Fibroblast of lung (primary cell): ENCODE data around the gene MPPED2. TPM values are rescaled to one million over a fixed set of nuclear protein-coding genes. Genes with fewer than 3 reads are reported as not detected.

Experiments
- DNase-seq, 2 donors: peaks; one replicate each; pipeline versions ENCODE4 v3.0.0 to v3.0.0-alpha.2; 2010; ENCODE audit warnings: low read depth in 2 of 2
- H2AFZ ChIP-seq: 2 replicates; pipeline ENCODE4 v1.5.1; 2012; ENCODE audit warnings: low read length, control low read depth, inconsistent platforms
- H3K27ac ChIP-seq: 2 replicates; pipeline ENCODE4 v1.5.1; 2011; ENCODE audit warnings: low read length, control low read depth; ENCODE audit not compliant: insufficient read depth
- H3K27me3 ChIP-seq: 2 replicates; pipeline ENCODE4 v1.5.1; 2011; ENCODE audit warnings: mild to moderate bottlenecking, low read length; ENCODE audit not compliant: control insufficient read depth, insufficient read depth
- H3K36me3 ChIP-seq: 2 replicates; pipeline ENCODE4 v1.5.1; 2011; ENCODE audit warnings: low read length; ENCODE audit not compliant: control insufficient read depth, insufficient read depth
- H3K4me1 ChIP-seq: 2 replicates; pipeline ENCODE4 v1.5.1; 2011; ENCODE audit warnings: low read length; ENCODE audit not compliant: control insufficient read depth, insufficient read depth; ENCODE audit errors: extremely low read depth
- H3K4me2 ChIP-seq: 2 replicates; pipeline ENCODE4 v1.5.1; 2011; ENCODE audit warnings: low read length, control low read depth; ENCODE audit not compliant: insufficient read depth; ENCODE audit errors: extremely low read depth
- H3K4me3 ChIP-seq, 4 experiments: fragments of 200-600 bp in 1 of 4; sonication (generic) in 1 of 4; replicated peaks in 1 of 4; 2 replicates each; pipeline ENCODE4 v1.5.1; 2011 to 2016; ENCODE audit warnings: low read length in 4 of 4, low read depth in 3 of 4, mild to moderate bottlenecking in 3 of 4, control low read depth in 2 of 4, inconsistent platforms in 1 of 4, mixed read lengths in 1 of 4; ENCODE audit not compliant: insufficient read depth in 1 of 4; ENCODE audit errors: control extremely low read depth in 1 of 4
- H3K79me2 ChIP-seq: 2 replicates; pipeline ENCODE4 v1.5.1; 2012; ENCODE audit warnings: mild to moderate bottlenecking, low read length, inconsistent platforms; ENCODE audit not compliant: control insufficient read depth, insufficient read depth
- H3K9ac ChIP-seq: 2 replicates; pipeline ENCODE4 v1.5.1; 2011; ENCODE audit warnings: mild to moderate bottlenecking, low read length, control low read depth; ENCODE audit not compliant: insufficient read depth
- H3K9me3 ChIP-seq: 2 replicates; pipeline ENCODE4 v1.5.1; 2012; ENCODE audit warnings: low read depth, low read length; ENCODE audit not compliant: control insufficient read depth, insufficient read depth
- H4K20me1 ChIP-seq: 2 replicates; pipeline ENCODE4 v1.5.1; 2011; ENCODE audit warnings: low read length; ENCODE audit not compliant: control insufficient read depth, insufficient read depth; ENCODE audit errors: extremely low read depth
- EZH2 ChIP-seq: IDR thresholded peaks from 2 replicates; pipeline ENCODE4 v1.5.1; 2012; ENCODE audit warnings: low read length, control low read depth, mild to moderate bottlenecking; ENCODE audit errors: missing control alignments
- polyA plus RNA-seq, 2 donors: library from polyadenylated mRNA; depleted of rRNA in 1 of 2; stranded (reverse) in 1 of 2; unstranded in 1 of 2; fragments of >200 nt; gene quantifications; 2 replicates each; pipeline ENCODE4 v1.2.1, GENCODE V29; 2011 to 2012; ENCODE audit warnings: missing spikeins in 1 of 2
- total RNA-seq: library from RNA; depleted of rRNA; stranded (reverse); fragments of >200 nt; gene quantifications from 2 replicates; pipeline ENCODE4 v1.2.1, GENCODE V29; 2014
- TF ChIP-seq, protein P1 (sequence below), 2 donors: IDR thresholded peaks in 1 of 2; conservative IDR thresholded peaks in 1 of 2; 1 replicate in 1 of 2; 2 replicates in 1 of 2; pipeline ENCODE4 v1.5.1; 2011 to 2012; ENCODE audit warnings: low read length in 2 of 2, control low read depth in 1 of 2, inconsistent platforms in 1 of 2, low read depth in 1 of 2, mild to moderate bottlenecking in 1 of 2

Gene MPPED2
- total and polyA plus RNA-seq, 2 donors (not counting 1 experiment from before 2014, with no cell fraction given), result under 0.01 to 0.02 TPM

DNA sequence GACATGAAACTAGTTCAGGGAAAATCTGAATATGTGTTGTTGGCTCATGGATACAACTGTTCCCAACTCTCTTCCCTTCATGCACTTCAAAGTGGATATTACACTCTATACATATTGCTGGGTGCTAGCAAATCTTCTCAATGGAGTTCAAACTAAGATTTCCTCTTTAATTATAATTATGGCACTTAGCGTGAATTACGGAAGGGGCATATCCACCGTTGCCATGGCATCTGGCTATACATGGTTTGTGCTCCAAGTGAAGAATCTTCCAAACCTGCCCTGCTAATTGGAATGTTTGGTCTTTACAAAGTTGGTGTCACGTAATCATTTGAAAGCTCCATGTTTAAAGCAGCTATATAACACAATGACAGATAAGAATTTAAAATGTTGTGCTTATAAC is 5.6 kb downstream of the MPPED2 start:
- H3K9ac ChIP-seq, result no peak overlapping the region
- H3K36me3 ChIP-seq, result no peaks in the 10 kb centered on the region
- no peak for DNase-seq
- no peaks in the 10 kb centered on the region for H3K4me1 ChIP-seq
- no peak for TF ChIP-seq EZH2
- TF ChIP-seq, protein P1, sequence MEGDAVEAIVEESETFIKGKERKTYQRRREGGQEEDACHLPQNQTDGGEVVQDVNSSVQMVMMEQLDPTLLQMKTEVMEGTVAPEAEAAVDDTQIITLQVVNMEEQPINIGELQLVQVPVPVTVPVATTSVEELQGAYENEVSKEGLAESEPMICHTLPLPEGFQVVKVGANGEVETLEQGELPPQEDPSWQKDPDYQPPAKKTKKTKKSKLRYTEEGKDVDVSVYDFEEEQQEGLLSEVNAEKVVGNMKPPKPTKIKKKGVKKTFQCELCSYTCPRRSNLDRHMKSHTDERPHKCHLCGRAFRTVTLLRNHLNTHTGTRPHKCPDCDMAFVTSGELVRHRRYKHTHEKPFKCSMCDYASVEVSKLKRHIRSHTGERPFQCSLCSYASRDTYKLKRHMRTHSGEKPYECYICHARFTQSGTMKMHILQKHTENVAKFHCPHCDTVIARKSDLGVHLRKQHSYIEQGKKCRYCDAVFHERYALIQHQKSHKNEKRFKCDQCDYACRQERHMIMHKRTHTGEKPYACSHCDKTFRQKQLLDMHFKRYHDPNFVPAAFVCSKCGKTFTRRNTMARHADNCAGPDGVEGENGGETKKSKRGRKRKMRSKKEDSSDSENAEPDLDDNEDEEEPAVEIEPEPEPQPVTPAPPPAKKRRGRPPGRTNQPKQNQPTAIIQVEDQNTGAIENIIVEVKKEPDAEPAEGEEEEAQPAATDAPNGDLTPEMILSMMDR (conservative IDR thresholded peaks at IDR 0.05 in 1 of 2, IDR thresholded peaks at IDR 0.05 in 1 of 2; ENCODE audit: low read depth in 1 of 2, low read length in 2 of 2), result no peak
- no peak overlapping the region for H3K4me2 ChIP-seq
- H3K4me3 ChIP-seq, result no peak overlapping the region
- H3K79me2 ChIP-seq, result no peaks in the 10 kb centered on the region
- no peaks in the 10 kb centered on the region for H4K20me1 ChIP-seq
- H3K27ac ChIP-seq, result no peak overlapping the region
- no peaks in the 10 kb centered on the region for H3K9me3 ChIP-seq
- peaks cover 14% of the 10 kb centered on the region for H3K27me3 ChIP-seq
- no peak overlapping the region for H2AFZ ChIP-seq

DNA sequence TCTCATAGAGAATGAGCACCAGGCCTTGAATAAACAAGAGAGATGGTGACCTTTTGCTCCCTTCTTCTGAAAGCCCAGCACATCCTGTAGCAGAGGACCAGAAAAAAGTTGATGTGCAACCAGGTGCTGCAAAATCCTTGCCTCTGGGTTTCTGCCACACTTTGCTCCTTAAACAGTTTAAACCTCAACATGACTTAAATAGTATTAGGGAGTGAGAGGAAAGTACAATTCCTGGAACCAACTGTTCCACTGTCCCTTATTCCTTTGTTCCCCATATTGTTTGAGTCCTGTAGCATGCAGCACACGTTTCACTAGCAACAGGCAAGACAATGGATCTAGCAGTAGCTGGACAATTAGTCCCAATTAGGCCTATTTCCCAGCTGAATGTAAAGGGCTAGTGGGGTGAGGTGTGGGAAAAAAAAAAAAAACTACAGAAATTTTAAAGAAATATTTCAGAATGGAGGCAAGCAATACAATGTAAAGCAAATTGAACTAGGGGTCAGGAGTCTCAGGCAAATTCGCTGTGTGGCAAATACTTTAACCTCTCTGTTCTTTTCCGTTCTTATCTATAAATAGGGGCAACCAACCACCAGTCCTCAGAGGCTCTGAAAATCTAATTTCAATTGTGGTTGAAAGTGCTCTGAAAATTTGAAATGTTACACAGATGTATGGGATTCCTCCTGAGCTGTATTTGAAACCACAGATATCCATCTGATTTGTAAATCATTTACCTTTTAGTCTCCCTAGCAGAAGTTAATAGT is 6.6 kb downstream of the MPPED2 start:
- Histone ChIP-seq H3K79me2 (no peaks in the 10 kb centered on the region), H3K36me3 (no peaks in the 10 kb centered on the region), H3K9me3 (no peaks in the 10 kb centered on the region), H3K4me1 (no peaks in the 10 kb centered on the region), H3K4me3 (no peak overlapping the region), H4K20me1 (no peaks in the 10 kb centered on the region), H3K4me2 (no peak overlapping the region), H3K27ac (no peak overlapping the region), H2AFZ (no peak overlapping the region), H3K27me3 (peaks cover 10% of the 10 kb centered on the region), H3K9ac (no peak overlapping the region)
- DNase-seq, result no peak
- TF ChIP-seq EZH2, result no peak
- TF ChIP-seq, protein P1 (conservative IDR thresholded peaks at IDR 0.05 in 1 of 2, IDR thresholded peaks at IDR 0.05 in 1 of 2; ENCODE audit: low read depth in 1 of 2, low read length in 2 of 2), result no peak

DNA sequence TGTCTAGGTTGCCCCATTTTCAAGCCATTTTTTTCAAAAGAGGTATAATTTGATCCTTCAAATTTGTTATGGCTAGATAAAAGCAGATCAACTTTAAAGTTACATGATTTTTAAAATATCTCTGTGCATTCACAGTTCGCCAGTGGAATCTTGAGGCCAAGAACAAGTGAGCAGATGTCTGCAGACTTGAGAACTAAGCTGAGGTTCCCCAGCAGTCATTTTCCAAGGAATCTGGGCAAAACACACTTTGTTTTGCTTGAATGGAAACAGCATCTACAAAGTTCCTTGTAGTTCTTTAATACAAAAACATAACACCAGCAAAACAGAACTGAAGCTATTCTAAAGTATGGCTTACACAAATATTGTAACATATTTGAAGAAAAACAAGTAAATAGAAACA is 7.7 kb downstream of the MPPED2 start:
- no peaks in the 10 kb centered on the region for H3K79me2 ChIP-seq
- H3K27me3 ChIP-seq, result no peaks in the 10 kb centered on the region
- H2AFZ ChIP-seq, result no peak overlapping the region
- TF ChIP-seq, protein P1 (conservative IDR thresholded peaks at IDR 0.05 in 1 of 2, IDR thresholded peaks at IDR 0.05 in 1 of 2; ENCODE audit: low read depth in 1 of 2, low read length in 2 of 2), result no peak
- TF ChIP-seq EZH2, result no peak
- H3K4me1 ChIP-seq, result no peaks in the 10 kb centered on the region
- no peak for DNase-seq
- H3K36me3 ChIP-seq, result no peaks in the 10 kb centered on the region
- no peak overlapping the region for H3K9ac ChIP-seq
- H4K20me1 ChIP-seq, result no peaks in the 10 kb centered on the region
- H3K4me3 ChIP-seq, result no peak overlapping the region
- H3K9me3 ChIP-seq, result no peaks in the 10 kb centered on the region
- no peak overlapping the region for H3K27ac ChIP-seq
- H3K4me2 ChIP-seq, result no peak overlapping the region
